ENCODE measurements around the gene TNS1. TPM values are rescaled to one million over a fixed set of nuclear protein-coding genes. Genes with fewer than 3 reads are reported as not detected.

Gene TNS1
- total and polyA plus RNA-seq, 2 experiments from 2014 or later, result 81.6 to 99.3 TPM

- Histone ChIP-seq H3K27me3 (replicated peaks; ENCODE audit: insufficient read depth) (no peaks in the 10 kb centered on the region), H3F3A (ENCODE audit: insufficient read depth) (peaks cover 32% of the 10 kb centered on the region), H3K4me2 (ENCODE audit: unreplicated experiment) (no peak overlapping the region), H4K20me1 (ENCODE audit: insufficient read depth) (no peaks in the 10 kb centered on the region), H3K4me1 (ENCODE audit: insufficient read depth) (peaks cover 29% of the 10 kb centered on the region), H3K79me2 (ENCODE audit: insufficient read depth) (peaks cover 38% of the 10 kb centered on the region), H3K9me2 (ENCODE audit: insufficient read depth) (no peaks in the 10 kb centered on the region), H3K27ac (no peak overlapping the region), H3K36me3 (ENCODE audit: low read depth) (peaks cover 39% of the 10 kb centered on the region), H3K4me3 (no peak overlapping the region), H3K9me3 (ENCODE audit: low read depth) (no peaks in the 10 kb centered on the region), H2AFZ (no peak overlapping the region), H3K9ac (no peak overlapping the region)
- WGBS, 2 experiments (ENCODE audit: low coverage in 1 of 2, low lambda C conversion rate in 2 of 2, missing lambda C conversion rate in 2 of 2), result 84 to 88% methylated on average over 5 of the region's 5 CpGs
- TF ChIP-seq EZH2 (IDR thresholded peaks at IDR 0.05; ENCODE audit: insufficient read depth, poor library complexity, severe bottlenecking), result no peak
- no peak for TF ChIP-seq EZH2phosphoT487 (IDR thresholded peaks at IDR 0.05; ENCODE audit: insufficient read depth, low read depth)
- no peak for DNase-seq
- in situ Hi-C loops (cut with MboI), result no loop called here
Observed at GRCh38 chr2:217832115-217832514, 170.7 kb downstream of the TNS1 start.

DNA sequence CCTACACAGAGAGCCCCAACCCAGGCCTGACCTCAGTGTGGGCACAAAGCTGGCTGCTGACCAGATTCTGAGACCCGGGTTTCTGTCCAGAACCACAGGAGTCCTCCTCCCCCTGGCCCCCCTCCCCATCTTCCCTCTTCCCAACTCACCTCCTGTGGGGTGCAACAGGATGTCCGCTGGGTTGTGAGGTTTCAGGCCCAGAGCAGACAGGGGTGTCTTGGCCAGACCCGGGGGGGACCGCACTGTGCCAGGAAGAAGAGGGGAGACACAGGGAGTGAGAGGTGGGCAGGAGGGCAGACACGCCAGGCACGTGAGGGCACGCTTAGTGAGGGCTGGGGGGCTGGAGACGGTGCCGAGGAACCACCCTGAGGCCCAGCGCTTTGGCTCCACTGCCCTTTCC lies 171.5 kb downstream of the TNS1 start:
- peaks cover 43% of the 10 kb centered on the region for H3K79me2 ChIP-seq (ENCODE audit: insufficient read depth)
- no peak overlapping the region for H3K27ac ChIP-seq
- no peaks in the 10 kb centered on the region for H3K9me3 ChIP-seq (ENCODE audit: low read depth)
- H3K4me3 ChIP-seq, result no peak overlapping the region
- H3K4me2 ChIP-seq (ENCODE audit: unreplicated experiment), result no peak overlapping the region
- H2AFZ ChIP-seq, result no peak overlapping the region
- no peak for DNase-seq
- H3K4me1 ChIP-seq (ENCODE audit: insufficient read depth), result peaks cover 29% of the 10 kb centered on the region
- TF ChIP-seq EZH2 (IDR thresholded peaks at IDR 0.05; ENCODE audit: insufficient read depth, poor library complexity, severe bottlenecking), result no peak
- TF ChIP-seq EZH2phosphoT487 (IDR thresholded peaks at IDR 0.05; ENCODE audit: insufficient read depth, low read depth), result no peak
- in situ Hi-C loops (cut with MboI), result no loop called here
- no peak overlapping the region for H3K9ac ChIP-seq
- no peaks in the 10 kb centered on the region for H3K9me2 ChIP-seq (ENCODE audit: insufficient read depth)
- no peaks in the 10 kb centered on the region for H3K27me3 ChIP-seq (replicated peaks; ENCODE audit: insufficient read depth)
- 89 to 90% methylated on average over 8 to 10 of the region's 10 CpGs for WGBS, 2 experiments (ENCODE audit: low coverage in 1 of 2, low lambda C conversion rate in 2 of 2, missing lambda C conversion rate in 2 of 2)
- H4K20me1 ChIP-seq (ENCODE audit: insufficient read depth), result no peaks in the 10 kb centered on the region
- H3K36me3 ChIP-seq (ENCODE audit: low read depth), result peaks cover 39% of the 10 kb centered on the region
- H3F3A ChIP-seq (ENCODE audit: insufficient read depth), result peaks cover 32% of the 10 kb centered on the region

- in situ Hi-C loops (cut with MboI), result no loop called here
- Histone ChIP-seq H3K9me3 (ENCODE audit: low read depth) (no peaks in the 10 kb centered on the region), H3K4me1 (ENCODE audit: insufficient read depth) (peaks cover 24% of the 10 kb centered on the region), H3K36me3 (ENCODE audit: low read depth) (peaks cover 39% of the 10 kb centered on the region), H3K79me2 (ENCODE audit: insufficient read depth) (peaks cover 43% of the 10 kb centered on the region), H3K4me3 (no peak overlapping the region), H3K9me2 (ENCODE audit: insufficient read depth) (no peaks in the 10 kb centered on the region), H2AFZ (no peak overlapping the region), H3K27me3 (replicated peaks; ENCODE audit: insufficient read depth) (no peaks in the 10 kb centered on the region), H3K27ac (no peak overlapping the region), H4K20me1 (ENCODE audit: insufficient read depth) (no peaks in the 10 kb centered on the region), H3F3A (ENCODE audit: insufficient read depth) (peaks cover 32% of the 10 kb centered on the region), H3K4me2 (ENCODE audit: unreplicated experiment) (no peak overlapping the region), H3K9ac (no peak overlapping the region)
- DNase-seq, result no peak
- TF ChIP-seq EZH2phosphoT487 (IDR thresholded peaks at IDR 0.05; ENCODE audit: insufficient read depth, low read depth) (no peak), EZH2 (IDR thresholded peaks at IDR 0.05; ENCODE audit: insufficient read depth, poor library complexity, severe bottlenecking) (no peak)
- 87 to 88% methylated on average over 6 of the region's 6 CpGs for WGBS, 2 experiments (ENCODE audit: low coverage in 1 of 2, low lambda C conversion rate in 2 of 2, missing lambda C conversion rate in 2 of 2)
Observed at GRCh38 chr2:217830807-217831206, 172.0 kb downstream of the TNS1 start.

- H3K79me2 ChIP-seq (ENCODE audit: insufficient read depth), result peaks cover 45% of the 10 kb centered on the region
- H3K27me3 ChIP-seq (replicated peaks; ENCODE audit: insufficient read depth), result no peaks in the 10 kb centered on the region
- H3K4me2 ChIP-seq (ENCODE audit: unreplicated experiment), result no peak overlapping the region
- WGBS, 2 experiments (ENCODE audit: low coverage in 1 of 2, low lambda C conversion rate in 2 of 2, missing lambda C conversion rate in 2 of 2), result 89 to 94% methylated on average over 9 of the region's 9 CpGs
- no peaks in the 10 kb centered on the region for H4K20me1 ChIP-seq (ENCODE audit: insufficient read depth)
- peaks cover 35% of the 10 kb centered on the region for H3K36me3 ChIP-seq (ENCODE audit: low read depth)
- no peak overlapping the region for H3K9ac ChIP-seq
- no peak for DNase-seq
- no peak overlapping the region for H2AFZ ChIP-seq
- H3K27ac ChIP-seq, result no peak overlapping the region
- TF ChIP-seq EZH2 (IDR thresholded peaks at IDR 0.05; ENCODE audit: insufficient read depth, poor library complexity, severe bottlenecking) (no peak), EZH2phosphoT487 (IDR thresholded peaks at IDR 0.05; ENCODE audit: insufficient read depth, low read depth) (no peak)
- H3K4me1 ChIP-seq (ENCODE audit: insufficient read depth), result peaks cover 18% of the 10 kb centered on the region
- peaks cover 29% of the 10 kb centered on the region for H3F3A ChIP-seq (ENCODE audit: insufficient read depth)
- H3K9me3 ChIP-seq (ENCODE audit: low read depth), result no peaks in the 10 kb centered on the region
- no peak overlapping the region for H3K4me3 ChIP-seq
- H3K9me2 ChIP-seq (ENCODE audit: insufficient read depth), result no peaks in the 10 kb centered on the region
- in situ Hi-C loops (cut with MboI), result no loop called here
Observed at GRCh38 chr2:217830061-217830460, 172.7 kb downstream of the TNS1 start.

DNA sequence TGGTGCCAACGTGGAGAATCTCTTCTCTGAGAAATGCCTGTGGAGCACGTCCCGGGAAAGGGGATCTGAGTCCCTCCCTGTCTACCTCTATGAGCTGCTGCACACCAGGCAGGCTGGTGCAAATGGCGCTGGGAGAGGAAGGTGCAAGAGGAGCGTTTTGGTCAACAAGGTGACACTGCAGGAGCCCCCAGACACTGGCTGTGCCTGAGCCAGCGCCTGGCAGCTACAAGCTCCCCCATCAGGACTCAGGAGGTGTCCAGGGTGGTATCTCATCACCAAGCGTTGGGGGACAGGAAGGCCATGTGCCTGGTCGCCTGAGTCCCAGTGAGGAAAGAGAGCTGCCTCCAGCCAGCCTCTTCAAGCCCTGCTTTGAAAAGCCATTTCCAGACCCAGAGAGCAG lies 173.4 kb downstream of the TNS1 start:
- Histone ChIP-seq H3F3A (ENCODE audit: insufficient read depth) (peaks cover 24% of the 10 kb centered on the region), H3K4me2 (ENCODE audit: unreplicated experiment) (no peak overlapping the region), H4K20me1 (ENCODE audit: insufficient read depth) (no peaks in the 10 kb centered on the region), H3K9me2 (ENCODE audit: insufficient read depth) (no peaks in the 10 kb centered on the region), H3K79me2 (ENCODE audit: insufficient read depth) (peaks cover 39% of the 10 kb centered on the region), H2AFZ (no peak overlapping the region), H3K9me3 (ENCODE audit: low read depth) (no peaks in the 10 kb centered on the region), H3K36me3 (ENCODE audit: low read depth) (peaks cover 32% of the 10 kb centered on the region), H3K4me3 (no peak overlapping the region), H3K27me3 (replicated peaks; ENCODE audit: insufficient read depth) (no peaks in the 10 kb centered on the region), H3K27ac (no peak overlapping the region), H3K9ac (no peak overlapping the region), H3K4me1 (ENCODE audit: insufficient read depth) (peaks cover 18% of the 10 kb centered on the region)
- DNase-seq, result no peak
- in situ Hi-C loops (cut with MboI), result no loop called here
- 58 to 80% methylated on average over 6 to 8 of the region's 8 CpGs for WGBS, 2 experiments (ENCODE audit: low coverage in 1 of 2, low lambda C conversion rate in 2 of 2, missing lambda C conversion rate in 2 of 2)
- TF ChIP-seq EZH2phosphoT487 (IDR thresholded peaks at IDR 0.05; ENCODE audit: insufficient read depth, low read depth) (no peak), EZH2 (IDR thresholded peaks at IDR 0.05; ENCODE audit: insufficient read depth, poor library complexity, severe bottlenecking) (no peak)

Data from GM23248 (cell line).